Germinal center (tissue), 1 donor: ENCODE measurements around the gene IFNA5.

Source experiments
- DNase-seq: peaks from one replicate; pipeline ENCODE4 v3.0.0; 2012; ENCODE audit warnings: mixed read lengths, low spot score

The IFNA5 gene

GRCh38 chr9:21294364-21294774 lies 10.7 kb downstream of the IFNA5 start:
- no peak for DNase-seq

DNA sequence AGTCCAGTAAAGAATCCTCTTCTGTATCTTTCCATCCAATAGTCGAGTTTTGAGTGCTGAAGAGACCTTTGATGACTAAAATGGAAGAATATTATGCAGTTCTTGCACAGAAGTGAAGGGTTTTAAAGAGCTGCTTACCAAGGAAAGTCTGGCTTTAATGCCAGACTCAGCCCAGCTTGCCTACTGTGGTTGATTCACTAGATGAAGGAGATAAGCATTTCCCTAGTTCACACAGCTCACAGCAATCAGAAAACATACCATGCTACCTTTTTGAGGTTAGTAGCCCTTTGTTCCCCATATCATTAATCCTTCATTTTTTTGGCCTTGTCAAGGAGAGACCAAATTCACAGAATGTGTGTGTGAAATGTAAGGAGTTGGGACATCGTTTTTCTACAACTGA lies 15.3 kb downstream of the IFNA5 start:
- DNase-seq: no peak

DNA sequence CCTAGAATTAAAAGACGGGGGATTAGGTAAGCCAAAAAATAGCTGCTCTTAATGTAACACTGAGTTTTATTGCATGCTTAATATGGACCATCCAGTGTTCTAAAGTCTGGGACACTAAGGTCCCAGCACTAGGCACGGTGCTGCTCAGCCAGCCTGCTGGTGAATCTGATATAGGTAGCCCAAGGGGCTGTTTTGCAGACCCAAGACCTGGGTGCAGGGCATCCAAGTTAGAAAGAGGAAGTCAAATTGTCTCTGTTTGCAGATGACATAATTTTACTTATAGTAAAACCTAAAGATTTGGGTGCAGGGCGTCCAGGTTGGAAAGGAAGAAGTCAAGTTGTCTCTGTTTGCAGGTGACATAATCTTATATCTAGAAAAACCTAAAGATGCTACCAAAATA lies 17.8 kb downstream of the IFNA5 start:
- DNase-seq: no peak

DNA sequence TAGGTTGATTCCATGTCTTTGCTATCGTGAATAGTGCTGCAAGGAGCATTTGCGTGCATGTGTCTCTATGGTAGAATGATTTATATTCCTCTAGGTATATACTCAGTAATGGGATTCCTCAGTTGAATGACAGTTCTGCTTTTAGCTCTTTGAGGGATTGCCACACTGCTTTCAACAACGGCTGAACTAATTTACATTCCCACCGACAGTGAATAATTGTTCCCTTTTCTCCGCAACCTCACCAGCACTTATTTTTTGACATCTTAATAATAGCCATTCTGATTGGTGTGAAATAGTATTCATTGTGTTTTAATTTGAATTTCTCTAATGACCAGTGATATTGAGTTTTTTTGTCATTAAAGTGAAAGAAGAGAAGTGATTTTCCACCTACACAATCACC lies 18.5 kb downstream of the IFNA5 start:
- no peak for DNase-seq

DNA sequence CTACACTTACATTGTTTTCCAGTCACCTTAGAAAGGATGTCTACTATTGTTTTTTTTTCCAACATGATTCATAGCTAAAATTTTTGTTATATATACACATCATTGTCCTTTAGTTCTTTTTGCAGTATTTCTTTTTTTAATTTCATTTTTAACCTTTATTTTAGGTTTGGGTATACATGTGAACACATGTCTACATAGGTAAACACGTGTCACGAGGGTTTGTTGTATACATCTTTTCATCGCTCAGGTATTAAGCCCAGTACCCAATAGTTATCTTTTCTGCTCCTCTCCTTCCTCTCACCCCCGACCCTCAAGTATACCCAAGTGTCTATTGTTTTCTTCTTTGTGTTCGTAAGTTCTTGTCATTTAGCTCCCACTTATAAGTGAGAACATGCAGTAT lies 19.0 kb downstream of the IFNA5 start:
- DNase-seq: no peak

DNA sequence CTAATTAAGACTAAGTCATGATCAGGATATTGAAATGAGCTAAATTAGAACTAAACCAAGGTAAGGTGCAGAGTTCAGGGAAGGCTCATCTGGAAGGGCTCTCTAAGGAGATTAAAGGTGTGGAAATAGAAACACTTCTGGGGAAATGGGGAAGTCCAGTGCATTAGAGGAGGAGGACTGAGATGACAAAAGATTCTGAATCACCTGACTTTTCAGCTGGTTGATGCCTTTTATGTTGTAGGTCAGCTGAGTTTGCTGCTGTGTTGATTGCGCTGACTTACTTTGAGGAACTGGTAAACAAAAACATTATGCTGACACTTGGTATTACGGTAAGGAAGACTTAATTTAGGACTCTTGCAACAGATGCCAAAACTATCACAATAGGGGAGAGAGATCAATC lies 23.8 kb downstream of the IFNA5 start:
- no peak for DNase-seq

GRCh38 chr9:21268347-21268657 lies 36.8 kb downstream of the IFNA5 start:
- no peak for DNase-seq

GRCh38 chr9:21267485-21268346 lies 37.4 kb downstream of the IFNA5 start:
- no peak for DNase-seq

DNA sequence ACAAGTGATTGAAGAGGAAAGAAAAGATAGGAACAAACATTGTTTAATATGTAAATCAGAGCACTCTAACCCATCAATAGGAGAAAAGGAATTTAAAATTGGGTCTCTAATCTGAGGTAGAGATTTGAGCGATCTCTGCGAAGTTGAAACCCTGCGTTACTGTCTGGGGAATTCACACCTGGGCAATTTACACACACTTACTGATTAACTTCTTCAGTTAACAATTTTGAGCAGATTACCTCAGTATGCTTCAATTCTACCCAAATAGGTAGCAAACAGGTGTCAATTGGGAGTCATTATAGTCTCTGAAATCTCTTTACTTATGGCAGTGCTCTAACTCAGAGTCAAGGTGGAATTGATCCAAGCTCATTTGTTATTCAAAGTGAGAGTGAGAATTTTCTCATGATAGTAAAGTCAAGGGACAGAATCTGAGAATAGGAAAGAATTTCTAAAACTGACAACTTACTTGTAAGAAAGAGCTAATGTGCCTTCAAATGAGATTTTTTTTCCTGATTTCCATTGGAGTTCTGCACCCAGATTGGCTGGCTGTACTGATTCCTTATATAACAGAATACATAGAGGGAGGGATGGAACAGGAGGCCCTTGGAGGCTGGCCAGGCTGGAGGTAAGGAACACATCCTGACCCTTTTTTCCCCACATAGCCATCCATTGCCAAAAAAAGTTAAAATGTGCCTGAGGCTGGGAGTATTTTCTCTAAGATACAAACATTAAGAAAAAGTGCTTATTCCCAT lies 38.2 kb downstream of the IFNA5 start:
- DNase-seq: no peak

GRCh38 chr9:21265421-21266189 lies 39.5 kb downstream of the IFNA5 start:
- no peak for DNase-seq

- DNase-seq: no peak
Observed at GRCh38 chr9:21255538-21256212, 49.4 kb downstream of the IFNA5 start.
